C4-2B (cell line): ENCODE measurements around the gene ZNF19.

Experiments used
- CTCF ChIP-seq: fragments of 450-650 bp; conservative IDR thresholded peaks from 2 replicates; pipeline ENCODE4 v1.5.1; 2017; ENCODE audit warnings: mild to moderate bottlenecking
- ZFX ChIP-seq: fragments of 450-650 bp; IDR thresholded peaks from 2 replicates; pipeline ENCODE4 v1.6.1; 2017

GRCh38 chr16:71426880-71427615, 62.1 kb downstream of the ZNF19 start:
- TF ChIP-seq CTCF (no peak), ZFX (no peak)
